Anterior cingulate cortex (tissue), 58 donors: Measurements from ENCODE around the gene GASK1A.
"Not testable (repeated sequence)": the region's sequence is repeated elsewhere in the genome, so short reads cannot be mapped to it uniquely, and the experiment has no call there.

Experiments used
- DNase-seq, 58 donors: peaks; one replicate each; lab custom pipeline; 2025; lab: John Stamatoyannopoulos, UW

Gene GASK1A

GRCh38 chr3:42979044-42979972 lies at the start of gene GASK1A:
Gene GASK1A (plus strand): TSS chr3:42979311. CDS start chr3:42979643, 332 bp downstream.
- DNase-seq = peak in 34 of 58 donors; percentile 9 to 66 (median 46)

DNA sequence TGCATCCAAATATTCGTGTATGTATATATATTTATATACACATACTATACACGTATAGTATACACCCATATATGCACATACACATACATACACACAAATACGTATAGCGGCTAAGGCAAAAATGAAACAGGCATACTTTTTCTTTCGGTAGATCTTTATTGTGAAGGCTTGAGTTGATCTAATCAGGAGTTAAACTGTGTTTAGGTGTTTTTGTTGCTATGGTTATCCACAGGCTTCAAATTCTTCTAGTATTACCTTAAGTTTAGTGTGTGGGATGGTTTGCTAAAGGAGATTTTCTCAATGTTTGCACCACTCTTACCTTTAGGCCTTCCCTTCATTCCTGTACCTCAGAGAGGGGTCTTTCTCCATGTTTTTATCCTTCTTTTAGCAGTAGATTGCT lies 45.0 kb upstream of the GASK1A start:
- no peak for DNase-seq

DNA sequence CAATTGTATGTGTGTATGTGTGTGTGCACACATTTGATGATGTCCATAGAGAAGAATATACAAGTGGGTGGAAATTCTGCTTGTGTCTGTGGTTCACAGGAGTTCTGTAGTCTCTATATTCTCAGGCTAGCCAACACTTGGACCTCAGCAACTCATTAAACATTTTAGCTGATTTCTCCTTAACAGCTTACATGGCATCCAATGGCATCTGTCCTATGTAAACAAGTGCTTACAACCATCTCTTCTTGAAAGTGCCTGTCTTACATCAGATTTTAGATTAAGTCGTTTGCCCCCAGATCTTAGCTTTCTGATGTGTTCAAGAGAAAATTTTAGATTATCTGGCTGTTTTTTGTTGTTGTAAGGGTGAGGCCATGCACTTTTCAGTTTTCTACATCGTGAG lies 44.2 kb upstream of the GASK1A start:
- DNase-seq = no peak

- no peak for DNase-seq
Observed at GRCh38 chr3:42935472-42935871, 43.6 kb upstream of the GASK1A start.

DNA sequence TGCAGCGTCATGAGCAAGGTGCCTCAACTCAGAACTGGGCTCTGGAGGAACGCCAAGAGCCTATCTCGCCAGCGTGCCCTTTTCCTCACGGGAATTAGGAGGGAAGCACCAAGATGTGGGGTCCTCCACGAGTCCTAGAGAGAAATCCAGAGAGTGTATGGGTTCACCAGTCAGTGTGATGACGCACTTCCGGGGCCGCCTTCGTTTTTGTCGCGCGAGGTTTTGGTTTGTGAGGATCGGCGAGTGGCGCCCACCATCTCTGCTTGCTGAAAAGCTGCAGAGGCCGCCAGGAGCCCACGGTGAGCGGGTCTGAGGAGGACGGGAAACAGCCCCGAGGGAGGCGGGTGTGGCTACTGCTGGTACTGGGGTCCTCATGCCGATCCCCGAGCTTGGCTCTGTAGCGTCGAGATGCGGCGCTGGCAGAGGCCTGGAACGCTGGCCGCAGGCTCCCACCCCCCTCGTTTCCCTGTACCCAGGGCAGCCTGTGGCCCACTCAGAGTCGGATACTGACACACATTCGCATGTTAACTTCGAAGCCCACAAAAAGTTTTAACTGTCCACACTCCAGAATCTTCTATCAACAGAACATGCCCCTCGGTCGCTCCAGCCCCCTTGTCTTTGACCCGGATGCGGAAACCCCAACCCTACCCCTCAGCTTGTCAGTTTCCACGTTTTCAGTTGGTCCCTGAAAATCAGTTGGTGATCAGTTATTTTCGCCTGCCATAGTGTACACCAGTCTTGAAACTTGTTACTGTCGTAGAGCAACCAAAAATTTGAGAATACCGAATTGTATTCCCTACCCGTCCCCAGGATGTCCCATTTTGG lies 42.7 kb upstream of the GASK1A start:
- peak in 48 of 58 donors; percentile 1 to 72 (median 20) for DNase-seq

GRCh38 chr3:42937334-42937733 lies 41.8 kb upstream of the GASK1A start:
- no peak for DNase-seq

DNA sequence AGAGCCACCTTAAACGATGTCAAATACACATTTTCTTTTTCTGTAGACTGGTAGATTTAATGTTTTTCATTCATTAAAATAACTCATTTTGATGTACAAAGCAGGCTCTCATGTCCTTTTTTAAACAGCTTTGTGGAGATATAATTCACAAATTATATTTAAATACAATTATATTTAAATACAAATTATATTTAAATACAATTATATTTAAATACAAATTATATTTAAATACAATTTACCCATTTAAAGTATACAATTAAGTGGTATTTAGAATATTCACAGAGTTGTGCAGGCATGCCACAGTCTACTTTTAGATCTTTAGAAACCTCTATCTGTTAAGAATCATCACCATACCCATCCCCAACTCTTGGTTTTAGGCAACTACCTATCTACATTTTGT lies 36.4 kb upstream of the GASK1A start:
- no peak for DNase-seq

DNA sequence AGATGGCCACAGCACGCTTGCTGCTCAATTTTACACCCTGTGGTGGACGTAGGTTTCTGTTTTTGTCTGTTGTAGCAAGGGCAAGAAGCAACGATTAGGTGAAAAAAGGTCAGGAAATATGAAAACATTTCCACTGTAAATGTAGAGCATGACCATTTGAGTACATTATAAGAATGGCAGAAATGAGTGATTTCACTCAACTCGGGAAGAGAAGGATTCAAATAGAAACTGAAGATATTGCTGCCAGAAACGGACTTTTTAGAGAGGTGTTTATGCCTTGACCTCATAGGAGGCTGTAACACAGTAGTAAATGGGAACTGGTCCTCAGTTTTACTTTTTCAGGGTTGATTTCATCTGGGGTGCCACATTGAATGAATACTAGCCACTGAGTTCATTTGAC lies 33.1 kb upstream of the GASK1A start:
- no peak for DNase-seq

- DNase-seq = no peak
Observed at GRCh38 chr3:42957573-42957972, 21.5 kb upstream of the GASK1A start.

DNA sequence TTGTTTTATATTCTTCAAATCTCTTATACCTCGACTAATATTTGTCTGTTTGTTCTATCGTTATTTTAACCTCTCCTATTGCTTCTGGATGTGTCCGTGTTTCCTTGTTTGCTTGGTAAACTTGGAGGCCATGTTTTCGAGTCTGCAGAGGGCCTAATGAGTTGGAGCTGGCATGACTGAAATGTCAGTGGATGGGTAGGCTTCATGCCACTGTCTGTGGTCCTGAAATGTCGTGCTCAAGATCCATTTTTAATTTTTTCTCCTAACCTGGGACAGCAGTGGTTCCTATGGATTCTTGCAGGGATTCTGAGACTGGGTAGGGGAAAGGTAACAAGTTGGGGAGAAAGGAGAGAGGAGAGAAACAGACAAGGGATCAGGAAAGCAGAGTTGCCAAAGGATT lies 18.8 kb upstream of the GASK1A start:
- no peak for DNase-seq

GRCh38 chr3:42960786-42961185 lies 18.3 kb upstream of the GASK1A start:
- no peak for DNase-seq

DNA sequence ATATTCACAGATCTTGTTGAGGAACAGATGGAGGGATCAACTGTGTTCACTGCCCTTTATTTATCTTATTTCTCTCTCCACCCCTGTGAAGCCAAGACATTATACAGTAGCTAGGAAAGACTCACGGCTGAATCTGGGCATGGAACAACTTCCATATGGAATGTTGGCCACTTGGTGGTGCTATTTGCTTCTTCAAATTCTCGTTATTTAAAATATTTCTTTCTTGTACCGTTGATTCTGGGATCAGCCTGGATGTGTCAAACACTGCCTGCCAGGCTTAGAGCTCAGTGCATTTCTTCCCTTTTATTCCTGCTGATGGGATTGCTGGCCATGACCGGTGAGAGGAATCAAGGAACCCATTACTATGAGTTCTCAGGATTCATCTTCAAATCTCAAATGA lies 17.5 kb upstream of the GASK1A start:
- DNase-seq = peak in 25 of 58 donors; percentile 3 to 68 (median 19)

DNA sequence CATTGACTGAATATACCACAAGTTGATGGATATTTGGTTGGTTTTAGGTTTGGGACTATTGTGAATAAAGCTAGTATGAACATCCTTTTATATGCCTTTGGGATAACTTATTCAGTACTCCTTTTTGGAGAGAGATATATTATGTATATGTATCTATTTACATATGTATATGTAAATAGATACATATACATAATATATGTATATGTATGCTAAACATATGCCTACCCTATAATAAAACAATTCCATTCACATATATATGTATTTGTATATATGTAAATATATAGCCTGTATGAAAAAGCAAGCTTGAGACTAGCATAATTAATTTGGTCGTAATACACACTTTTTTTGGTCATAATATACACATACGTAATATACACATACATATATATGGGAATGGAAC lies 15.8 kb upstream of the GASK1A start:
- DNase-seq = no peak

DNA sequence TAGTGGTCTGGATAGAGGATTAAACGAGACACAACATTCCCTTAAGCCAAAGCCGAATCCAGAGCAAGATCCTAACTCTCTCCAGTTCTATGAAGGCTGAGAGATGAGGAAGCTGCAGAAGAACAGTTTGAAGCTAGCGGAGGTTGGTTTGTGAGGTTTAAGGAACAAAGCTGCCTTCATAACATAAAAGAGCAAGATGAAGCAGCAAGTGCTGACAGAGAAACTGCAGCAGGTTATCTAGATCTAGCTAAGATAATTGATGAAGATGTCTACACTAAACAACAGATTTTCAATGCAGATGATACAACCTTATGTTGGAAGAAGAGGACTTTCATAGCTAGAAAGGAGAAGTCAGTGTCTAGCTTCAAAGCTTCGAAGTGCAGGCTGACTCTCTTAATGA lies 14.8 kb upstream of the GASK1A start:
- no peak for DNase-seq

DNA sequence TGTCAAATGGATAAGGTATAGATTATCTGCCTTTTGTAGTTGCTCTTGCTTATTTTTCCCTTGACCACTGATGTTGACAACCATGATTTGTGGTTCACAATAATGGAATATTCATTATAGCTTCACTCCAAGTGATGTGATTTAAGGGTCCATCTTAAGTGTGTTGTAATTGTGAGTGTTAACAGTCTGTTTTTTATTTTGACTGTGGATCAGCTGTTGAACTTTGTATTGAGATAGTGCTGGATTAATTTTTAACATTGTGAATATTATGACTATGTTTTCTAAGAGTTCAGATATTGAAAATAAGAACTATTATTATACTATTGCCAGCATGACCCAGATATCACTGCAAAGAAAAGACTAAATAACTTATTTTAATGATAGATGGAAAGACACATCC lies 8.6 kb upstream of the GASK1A start:
- no peak for DNase-seq

DNA sequence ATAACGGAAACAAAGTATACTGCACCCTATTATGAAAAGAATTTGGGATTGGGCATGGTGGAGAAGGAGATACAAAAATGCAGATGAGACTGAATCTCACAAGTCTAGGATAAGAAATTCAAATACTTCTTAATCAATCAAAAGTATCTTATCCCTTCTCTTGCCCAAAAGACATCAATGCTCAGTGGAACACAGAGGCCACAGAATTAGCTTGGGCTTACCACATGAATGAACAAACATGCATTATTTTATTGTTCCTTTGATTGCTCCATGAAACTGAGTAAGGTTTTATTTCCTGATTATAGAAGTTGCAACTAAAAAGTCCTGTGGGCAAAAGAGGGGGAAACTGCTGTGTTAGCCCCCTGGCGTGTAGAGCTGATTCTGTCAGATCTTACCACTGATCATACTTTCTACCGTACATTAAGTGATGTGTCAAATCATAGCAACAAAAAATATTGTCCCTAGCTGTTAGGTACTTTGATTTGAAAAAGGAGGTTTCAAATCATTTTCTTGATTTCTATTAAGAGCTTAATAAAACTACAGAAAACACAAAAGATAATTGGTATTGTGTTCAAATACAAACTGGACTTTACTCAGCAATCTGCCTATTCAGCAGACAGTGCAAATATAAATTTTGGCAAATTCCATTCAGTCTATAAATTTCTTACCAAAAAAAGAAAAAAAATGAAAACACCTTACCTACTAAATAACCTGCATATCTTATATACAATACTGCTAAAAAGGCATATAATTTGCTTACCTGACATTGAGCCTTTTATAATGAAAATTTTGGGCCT lies 7.9 kb upstream of the GASK1A start:
- DNase-seq = no peak

DNA sequence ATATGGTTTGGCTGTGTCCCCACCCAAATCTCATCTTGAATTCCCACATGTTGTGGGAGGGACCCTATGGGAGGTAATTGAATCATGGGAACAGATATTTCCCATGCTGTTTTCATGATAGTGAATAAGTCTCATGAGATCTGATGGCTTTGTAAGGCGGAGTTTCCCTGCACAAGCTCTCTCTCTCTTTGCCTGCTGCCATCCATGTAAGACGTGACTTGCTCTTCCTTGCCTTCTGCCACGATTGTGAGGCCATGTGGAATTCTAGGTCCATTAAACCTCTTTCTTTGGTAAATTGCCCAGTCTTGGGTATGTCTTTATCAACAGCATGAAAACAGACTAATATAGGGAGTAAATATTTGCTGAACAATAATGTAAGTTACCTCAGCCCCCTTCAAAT lies 4.2 kb upstream of the GASK1A start:
- DNase-seq = not testable (repeated sequence)

- DNase-seq = no peak
Observed at GRCh38 chr3:42975456-42975855, 3.7 kb upstream of the GASK1A start.

DNA sequence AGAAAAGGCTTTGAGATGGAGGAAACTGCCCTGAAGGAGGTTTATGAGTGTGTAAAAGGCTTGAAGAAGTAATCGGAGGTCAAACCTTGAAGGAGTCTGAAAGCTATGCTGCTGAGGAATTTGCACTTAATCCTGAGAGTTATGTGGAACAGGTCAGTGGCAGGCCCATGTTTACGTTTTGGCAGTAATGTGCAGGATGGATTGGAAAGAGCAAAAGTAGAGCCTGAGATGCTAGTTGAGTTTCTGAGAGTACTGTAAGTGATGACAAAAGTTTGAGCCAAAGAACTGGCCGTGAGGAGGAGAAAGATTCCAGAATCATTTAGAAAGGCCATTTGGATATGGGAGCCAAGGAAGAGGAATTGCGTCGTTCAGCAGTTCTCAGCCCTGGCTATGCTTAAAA lies 3.2 kb upstream of the GASK1A start:
- DNase-seq = no peak

- DNase-seq = no peak
Observed at GRCh38 chr3:42980209-42980608, 1.1 kb downstream of the GASK1A start.

DNA sequence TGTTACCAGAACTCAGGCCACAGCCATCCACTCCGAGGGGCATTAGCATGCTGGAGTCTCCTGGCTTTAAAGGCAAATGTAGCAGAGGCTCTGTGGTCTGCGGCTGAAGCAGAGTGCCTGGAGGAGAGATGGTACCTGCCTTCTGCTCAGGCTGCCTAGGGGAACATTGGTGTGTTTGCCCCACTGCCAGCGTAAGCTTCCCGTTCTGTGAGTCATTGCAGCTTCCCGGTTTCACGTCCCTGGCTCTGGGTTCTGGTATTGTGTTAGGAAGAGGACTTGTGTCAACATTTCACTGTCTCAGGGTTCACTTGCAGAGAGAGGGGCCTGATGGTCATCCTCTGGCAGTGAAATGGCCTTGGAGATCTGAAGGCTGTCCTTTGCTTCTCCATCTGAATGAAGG lies 1.8 kb downstream of the GASK1A start:
- peak in 4 of 58 donors; percentile 22 to 37 (median 28) for DNase-seq
